Osteoblast (primary cell): ENCODE data around the gene CHP1. TPM values are rescaled to one million over a fixed set of nuclear protein-coding genes. Genes with fewer than 3 reads are reported as not detected.

ENCODE experiments used
- DNase-seq: peaks from one replicate; pipeline ENCODE4 v3.0.0; 2011; ENCODE audit warnings: low spot score, mixed read lengths; ENCODE audit not compliant: insufficient read length; ENCODE audit errors: missing footprints
- H2AFZ ChIP-seq: 2 replicates; pipeline ENCODE4 v1.6.0; 2011; ENCODE audit warnings: mild to moderate bottlenecking, low read length
- H3K27ac ChIP-seq: 2 replicates; pipeline ENCODE4 v1.5.1; 2011; ENCODE audit warnings: mild to moderate bottlenecking, low read depth, low read length, moderate library complexity
- H3K27me3 ChIP-seq: 2 replicates; pipeline ENCODE4 v1.6.0; 2012; ENCODE audit warnings: mild to moderate bottlenecking, control low read depth, inconsistent platforms, low read length, moderate library complexity; ENCODE audit not compliant: insufficient read depth
- H3K36me3 ChIP-seq: 2 replicates; pipeline ENCODE4 v1.5.1; 2011; ENCODE audit warnings: mild to moderate bottlenecking, low read length, control low read depth, moderate library complexity; ENCODE audit not compliant: insufficient read depth
- H3K4me1 ChIP-seq: 2 replicates; pipeline ENCODE4 v1.5.1; 2011; ENCODE audit warnings: mild to moderate bottlenecking, low read length, control low read depth, moderate library complexity; ENCODE audit not compliant: insufficient read depth
- H3K4me2 ChIP-seq: 2 replicates; pipeline ENCODE4 v1.6.0; 2011; ENCODE audit warnings: mild to moderate bottlenecking, low read length; ENCODE audit not compliant: insufficient read depth
- H3K4me3 ChIP-seq: fragments of 200-600 bp; sonication (generic); 3 replicates; pipeline ENCODE4 v1.5.1; 2012; ENCODE audit warnings: mild to moderate bottlenecking, low read length, inconsistent platforms; ENCODE audit not compliant: insufficient read depth
- H3K79me2 ChIP-seq: 2 replicates; pipeline ENCODE4 v1.6.0; 2012; ENCODE audit warnings: mild to moderate bottlenecking, low read length, control low read depth, inconsistent platforms; ENCODE audit not compliant: insufficient read depth
- H3K9me3 ChIP-seq: 2 replicates; pipeline ENCODE4 v1.5.1; 2011; ENCODE audit warnings: low read depth, low read length, control low read depth
- H4K20me1 ChIP-seq: 2 replicates; pipeline ENCODE4 v1.6.0; 2012; ENCODE audit warnings: mild to moderate bottlenecking, low read length, control low read depth; ENCODE audit not compliant: insufficient read depth
- CTCF ChIP-seq: IDR thresholded peaks from 2 replicates; pipeline ENCODE4 v1.5.1; 2011; ENCODE audit warnings: mild to moderate bottlenecking, low read depth, low read length, moderate library complexity; ENCODE audit errors: extremely low read depth
- total RNA-seq: library from RNA; depleted of rRNA; stranded (reverse); fragments of >200 nt; gene quantifications from 2 replicates; pipeline ENCODE4 v1.2.3, GENCODE V29; 2012

Gene CHP1
- total RNA-seq, 1 donor = 99.2 TPM

- Histone ChIP-seq H3K4me1 (no peaks in the 10 kb centered on the region), H3K4me2 (no peak overlapping the region), H3K27ac (no peak overlapping the region), H3K27me3 (no peaks in the 10 kb centered on the region), H3K4me3 (no peak overlapping the region), H3K36me3 (peaks cover 25% of the 10 kb centered on the region), H2AFZ (no peak overlapping the region), H3K9me3 (no peaks in the 10 kb centered on the region), H3K79me2 (no peaks in the 10 kb centered on the region), H4K20me1 (no peaks in the 10 kb centered on the region)
- no peak for TF ChIP-seq CTCF
- no peak for DNase-seq
These were observed 38.8 kb downstream of the CHP1 start for GRCh38 chr15:41269887-41270286.

- Histone ChIP-seq H3K9me3 (no peaks in the 10 kb centered on the region), H3K27ac (no peak overlapping the region), H3K4me3 (no peak overlapping the region), H4K20me1 (no peaks in the 10 kb centered on the region), H3K79me2 (no peaks in the 10 kb centered on the region), H2AFZ (no peak overlapping the region), H3K27me3 (no peaks in the 10 kb centered on the region), H3K4me1 (peaks cover 10% of the 10 kb centered on the region), H3K36me3 (peaks cover 14% of the 10 kb centered on the region), H3K4me2 (no peak overlapping the region)
- peak; percentile 14 for DNase-seq
- no peak for TF ChIP-seq CTCF
These were observed 45.8 kb downstream of the CHP1 start for GRCh38 chr15:41276831-41277230.

GRCh38 chr15:41278319-41278718 is 47.3 kb downstream of the CHP1 start:
- no peak overlapping the region for H3K27ac ChIP-seq
- no peak for TF ChIP-seq CTCF
- no peak for DNase-seq
- no peak overlapping the region for H3K4me2 ChIP-seq
- H3K79me2 ChIP-seq = no peaks in the 10 kb centered on the region
- H3K9me3 ChIP-seq = no peaks in the 10 kb centered on the region
- H3K4me3 ChIP-seq = no peak overlapping the region
- H3K36me3 ChIP-seq = peaks cover 8% of the 10 kb centered on the region
- H3K27me3 ChIP-seq = no peaks in the 10 kb centered on the region
- H2AFZ ChIP-seq = no peak overlapping the region
- peaks cover 14% of the 10 kb centered on the region for H3K4me1 ChIP-seq
- H4K20me1 ChIP-seq = no peaks in the 10 kb centered on the region

- Histone ChIP-seq H2AFZ (no peak overlapping the region), H3K9me3 (no peaks in the 10 kb centered on the region), H3K4me1 (peaks cover 18% of the 10 kb centered on the region), H3K27me3 (no peaks in the 10 kb centered on the region), H3K27ac (no peak overlapping the region), H3K36me3 (peaks cover 4% of the 10 kb centered on the region), H3K4me3 (no peak overlapping the region), H4K20me1 (no peaks in the 10 kb centered on the region), H3K4me2 (no peak overlapping the region), H3K79me2 (peaks cover 9% of the 10 kb centered on the region)
- no peak for TF ChIP-seq CTCF
- DNase-seq = no peak
These were observed 48.6 kb downstream of the CHP1 start for GRCh38 chr15:41279535-41280283.
